ENCODE results near the gene CIT. TPM values are rescaled to one million over a fixed set of nuclear protein-coding genes. Genes with fewer than 3 reads are reported as not detected.

CIT gene
- total and polyA plus RNA-seq, 9 of the 15 experiments (the other 6 are each of a cell fraction or from before 2014, with no cell fraction given), result 1.1 to 46.7 (median 21.3) TPM

DNA sequence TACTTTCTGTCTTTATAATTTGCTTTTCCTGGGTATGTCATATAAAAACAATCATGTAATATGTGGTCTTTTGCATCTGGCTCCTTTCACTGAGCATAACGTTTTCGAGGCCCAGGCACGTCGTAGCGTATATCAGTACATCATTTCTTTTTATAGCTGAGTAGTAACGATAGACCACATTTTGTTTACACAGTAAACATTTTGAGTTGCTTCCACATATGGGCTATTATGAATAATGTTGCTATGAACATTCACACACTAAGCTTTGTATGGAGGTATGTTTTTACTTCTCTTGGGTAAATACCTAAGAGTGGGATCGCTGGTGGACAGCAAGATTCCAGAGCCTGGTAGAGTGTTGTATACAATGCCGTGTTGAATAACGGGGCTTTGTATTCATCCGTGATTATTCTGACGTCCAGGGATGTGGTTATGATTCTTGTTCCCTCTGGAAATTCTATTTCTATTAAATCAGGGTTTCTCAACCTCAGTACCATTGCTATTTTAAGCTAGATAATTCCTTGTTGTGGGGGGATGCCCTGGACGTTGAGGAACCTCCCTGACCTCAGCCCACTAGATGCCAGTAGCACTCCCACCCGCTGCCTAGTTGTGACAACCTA is 38.9 kb upstream of the CIT start (continued):
- TF ChIP-seq, protein P1, sequence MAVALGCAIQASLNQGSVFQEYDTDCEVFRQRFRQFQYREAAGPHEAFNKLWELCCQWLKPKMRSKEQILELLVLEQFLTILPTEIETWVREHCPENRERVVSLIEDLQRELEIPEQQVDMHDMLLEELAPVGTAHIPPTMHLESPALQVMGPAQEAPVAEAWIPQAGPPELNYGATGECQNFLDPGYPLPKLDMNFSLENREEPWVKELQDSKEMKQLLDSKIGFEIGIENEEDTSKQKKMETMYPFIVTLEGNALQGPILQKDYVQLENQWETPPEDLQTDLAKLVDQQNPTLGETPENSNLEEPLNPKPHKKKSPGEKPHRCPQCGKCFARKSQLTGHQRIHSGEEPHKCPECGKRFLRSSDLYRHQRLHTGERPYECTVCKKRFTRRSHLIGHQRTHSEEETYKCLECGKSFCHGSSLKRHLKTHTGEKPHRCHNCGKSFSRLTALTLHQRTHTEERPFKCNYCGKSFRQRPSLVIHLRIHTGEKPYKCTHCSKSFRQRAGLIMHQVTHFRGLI (CRISPR knock-in tag; IDR thresholded peaks at IDR 0.05), result no peak
- TF ChIP-seq CBFA2T2 (conservative IDR thresholded peaks at IDR 0.05) (no peak), ILK (tag; IDR thresholded peaks at IDR 0.05; ENCODE audit: borderline replicate concordance, low read depth) (no peak), KDM4B (IDR thresholded peaks at IDR 0.05; ENCODE audit: borderline replicate concordance in 2 of 2, low read depth in 1 of 2) (no peak), THRAP3 (IDR thresholded peaks at IDR 0.05; ENCODE audit: borderline replicate concordance) (no peak), KDM1A (IDR thresholded peaks at IDR 0.05) (no peak), HDAC1 (IDR thresholded peaks at IDR 0.05) (no peak), RAD51 (IDR thresholded peaks at IDR 0.05; ENCODE audit: borderline replicate concordance, low read depth) (no peak), POLR3G (IDR thresholded peaks at IDR 0.05; ENCODE audit: extremely low read depth, insufficient read length, insufficient replicate concordance) (no peak), SIN3A (IDR thresholded peaks at IDR 0.05; ENCODE audit: borderline replicate concordance in 2 of 2, control insufficient read depth in 1 of 2, low read depth in 2 of 2, low read length in 2 of 2) (no peak), TOE1 (IDR thresholded peaks at IDR 0.05; ENCODE audit: borderline replicate concordance) (no peak), TOE1 (CRISPR knock-in tag; IDR thresholded peaks at IDR 0.05; ENCODE audit: borderline replicate concordance, low read depth) (no peak)
- TF ChIP-seq, protein P2, sequence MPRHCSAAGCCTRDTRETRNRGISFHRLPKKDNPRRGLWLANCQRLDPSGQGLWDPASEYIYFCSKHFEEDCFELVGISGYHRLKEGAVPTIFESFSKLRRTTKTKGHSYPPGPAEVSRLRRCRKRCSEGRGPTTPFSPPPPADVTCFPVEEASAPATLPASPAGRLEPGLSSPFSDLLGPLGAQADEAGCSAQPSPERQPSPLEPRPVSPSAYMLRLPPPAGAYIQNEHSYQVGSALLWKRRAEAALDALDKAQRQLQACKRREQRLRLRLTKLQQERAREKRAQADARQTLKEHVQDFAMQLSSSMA (CRISPR knock-in tag; IDR thresholded peaks at IDR 0.05), result no peak

All from K562 (cell line).